NT2/D1 (cell line): Measurements from ENCODE around the gene VAMP2.

ENCODE experiments used
- SUZ12 ChIP-seq: IDR thresholded peaks from 2 replicates; pipeline ENCODE4 v1.6.1; 2011; ENCODE audit not compliant: insufficient read length, insufficient read depth; ENCODE audit errors: extremely low read depth
- YY1 ChIP-seq: IDR thresholded peaks from 2 replicates; pipeline ENCODE4 v1.6.1; 2011; ENCODE audit not compliant: insufficient read length, insufficient read depth
- ZNF274 ChIP-seq: IDR thresholded peaks from 2 replicates; pipeline ENCODE4 v1.6.1; 2011; ENCODE audit warnings: mild to moderate bottlenecking, low read depth, low read length

DNA sequence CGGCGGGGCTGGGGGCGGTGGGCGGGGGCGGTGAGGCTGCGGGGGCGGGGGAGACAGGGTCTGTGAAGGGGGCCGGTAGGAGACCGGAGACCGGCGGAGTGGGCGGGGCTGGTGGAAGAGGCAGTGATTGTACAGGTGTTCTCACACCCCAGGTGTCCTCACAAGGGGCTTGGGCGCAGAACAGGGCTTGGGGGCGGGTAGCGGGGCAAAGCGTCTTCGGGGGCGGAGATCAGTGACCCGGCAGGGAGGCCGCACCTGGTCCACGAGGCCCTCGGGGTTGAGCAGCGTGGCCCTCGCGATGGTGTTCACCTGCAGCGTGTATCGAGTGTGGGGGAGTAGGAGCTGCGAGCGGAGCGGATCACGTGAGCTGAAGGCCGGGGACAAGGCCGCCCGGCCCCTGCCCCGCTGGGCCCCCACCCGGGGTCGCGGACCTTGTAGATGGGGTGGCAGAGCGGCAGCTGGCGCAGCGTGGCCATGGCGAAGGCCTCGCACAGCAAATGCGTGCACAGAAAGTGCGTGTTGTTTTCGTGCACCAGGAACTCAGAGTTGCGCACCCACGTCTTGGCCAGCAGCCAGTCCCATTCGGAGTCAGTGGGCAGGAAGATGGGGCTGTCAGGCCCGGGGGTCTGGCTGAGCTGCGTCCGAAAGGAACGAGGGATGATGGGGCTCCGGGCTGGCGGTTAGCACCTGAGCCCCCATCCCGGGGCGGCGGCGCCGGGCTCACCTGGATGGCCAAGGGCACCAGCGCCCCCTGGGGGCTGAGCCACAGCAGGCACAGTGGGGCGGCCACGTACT, 52.9 kb downstream of the VAMP2 start:
- no peak for TF ChIP-seq YY1
- no peak for TF ChIP-seq ZNF274
- TF ChIP-seq SUZ12: no peak
